NB4 (cell line): ENCODE results near the gene ANP32B.

Experiments
- MYC ChIP-seq: IDR thresholded peaks from 2 replicates; pipeline ENCODE4 v1.6.1; 2011; ENCODE audit warnings: low read depth, low read length
- POLR2A ChIP-seq: IDR thresholded peaks from 2 replicates; pipeline ENCODE4 v1.6.1; 2011; ENCODE audit warnings: mild to moderate bottlenecking; ENCODE audit not compliant: insufficient read length; ENCODE audit errors: extremely low read depth
- TF ChIP-seq, protein P1 (sequence below): IDR thresholded peaks from one replicate; pipeline ENCODE4 v1.5.1; 2012; ENCODE audit warnings: low read depth, low read length
- TF ChIP-seq, protein P2 (sequence below): IDR thresholded peaks from 2 replicates; pipeline ENCODE4 v1.6.1; 2011; ENCODE audit warnings: low read depth, low read length

DNA sequence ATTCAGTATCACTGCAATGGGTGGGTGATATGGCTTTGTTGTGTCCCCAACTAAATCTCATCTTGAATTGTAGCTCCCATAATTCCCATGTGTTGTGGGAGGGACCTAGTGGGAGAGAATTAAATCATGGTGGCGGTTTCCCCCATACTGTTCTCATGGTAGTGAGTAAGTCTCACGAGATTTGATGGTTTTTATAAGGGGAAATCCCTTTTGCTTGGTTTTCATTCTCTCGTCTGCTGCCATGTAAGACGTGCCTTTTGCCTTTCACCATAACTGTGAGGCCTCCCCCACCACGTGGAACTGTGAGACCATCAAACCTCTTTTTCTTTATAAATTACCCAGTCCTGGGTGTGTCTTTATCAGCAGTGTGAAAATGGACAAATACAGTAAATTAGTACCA is 63.9 kb downstream of the ANP32B start:
- TF ChIP-seq, protein P1, sequence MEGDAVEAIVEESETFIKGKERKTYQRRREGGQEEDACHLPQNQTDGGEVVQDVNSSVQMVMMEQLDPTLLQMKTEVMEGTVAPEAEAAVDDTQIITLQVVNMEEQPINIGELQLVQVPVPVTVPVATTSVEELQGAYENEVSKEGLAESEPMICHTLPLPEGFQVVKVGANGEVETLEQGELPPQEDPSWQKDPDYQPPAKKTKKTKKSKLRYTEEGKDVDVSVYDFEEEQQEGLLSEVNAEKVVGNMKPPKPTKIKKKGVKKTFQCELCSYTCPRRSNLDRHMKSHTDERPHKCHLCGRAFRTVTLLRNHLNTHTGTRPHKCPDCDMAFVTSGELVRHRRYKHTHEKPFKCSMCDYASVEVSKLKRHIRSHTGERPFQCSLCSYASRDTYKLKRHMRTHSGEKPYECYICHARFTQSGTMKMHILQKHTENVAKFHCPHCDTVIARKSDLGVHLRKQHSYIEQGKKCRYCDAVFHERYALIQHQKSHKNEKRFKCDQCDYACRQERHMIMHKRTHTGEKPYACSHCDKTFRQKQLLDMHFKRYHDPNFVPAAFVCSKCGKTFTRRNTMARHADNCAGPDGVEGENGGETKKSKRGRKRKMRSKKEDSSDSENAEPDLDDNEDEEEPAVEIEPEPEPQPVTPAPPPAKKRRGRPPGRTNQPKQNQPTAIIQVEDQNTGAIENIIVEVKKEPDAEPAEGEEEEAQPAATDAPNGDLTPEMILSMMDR = no peak
- TF ChIP-seq MYC (no peak), POLR2A (no peak)
- TF ChIP-seq, protein P2, sequence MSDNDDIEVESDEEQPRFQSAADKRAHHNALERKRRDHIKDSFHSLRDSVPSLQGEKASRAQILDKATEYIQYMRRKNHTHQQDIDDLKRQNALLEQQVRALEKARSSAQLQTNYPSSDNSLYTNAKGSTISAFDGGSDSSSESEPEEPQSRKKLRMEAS = no peak
